KMS-11 (cell line): Measurements from ENCODE around the gene POLR2J2.
"Not testable (repeated sequence)": the region's sequence is repeated elsewhere in the genome, so short reads cannot be mapped to it uniquely, and the experiment has no call there.

ENCODE experiments used
- H2AFZ ChIP-seq: fragments of 200-600 bp; sonication (generic); 2 replicates; pipeline ENCODE4 v1.6.1; 2016; ENCODE audit warnings: antibody characterized with exemption, mixed run types, low read depth
- H3K27ac ChIP-seq: fragments of 200-600 bp; sonication (generic); 2 replicates; pipeline ENCODE4 v1.6.1; 2016; ENCODE audit warnings: mild to moderate bottlenecking, mixed run types
- H3K27me3 ChIP-seq: fragments of 200-600 bp; sonication (generic); 2 replicates; pipeline ENCODE4 v1.6.1; 2017; ENCODE audit warnings: mild to moderate bottlenecking, low read depth, mixed run types, moderate library complexity; ENCODE audit not compliant: insufficient read depth
- H3K36me3 ChIP-seq: fragments of 200-600 bp; sonication (generic); 2 replicates; pipeline ENCODE4 v1.6.1; 2017; ENCODE audit warnings: mild to moderate bottlenecking, mixed run types; ENCODE audit not compliant: insufficient read depth
- H3K4me1 ChIP-seq: fragments of 200-600 bp; sonication (generic); 2 replicates; pipeline ENCODE4 v1.6.1; 2016; ENCODE audit warnings: mild to moderate bottlenecking, low read depth, mixed run types; ENCODE audit not compliant: poor library complexity, severe bottlenecking
- H3K4me2 ChIP-seq: fragments of 200-600 bp; sonication (generic); 2 replicates; pipeline ENCODE4 v1.7.0; 2016; ENCODE audit warnings: mild to moderate bottlenecking, mixed run types
- H3K4me3 ChIP-seq: fragments of 200-600 bp; sonication (generic); IDR thresholded peaks from 2 replicates; pipeline ENCODE4 v1.6.1; 2017; ENCODE audit warnings: low read depth, low read length, mixed read lengths; ENCODE audit not compliant: insufficient read depth
- H3K79me2 ChIP-seq: fragments of 200-600 bp; sonication (generic); 2 replicates; pipeline ENCODE4 v1.6.1; 2016; ENCODE audit warnings: low read depth, mixed run types; ENCODE audit not compliant: insufficient read depth
- H3K9ac ChIP-seq: fragments of 200-600 bp; sonication (generic); 2 replicates; pipeline ENCODE4 v1.6.1; 2016; ENCODE audit warnings: mild to moderate bottlenecking, mixed run types
- H4K20me1 ChIP-seq: fragments of 200-600 bp; sonication (generic); 2 replicates; pipeline ENCODE4 v1.6.1; 2016; ENCODE audit warnings: mild to moderate bottlenecking, mixed run types; ENCODE audit not compliant: insufficient read depth

The POLR2J2 gene

GRCh38 chr7:102695033-102695552, 23.6 kb upstream of the POLR2J2 start:
- not testable (repeated sequence) for H3K79me2 ChIP-seq, H3K27ac ChIP-seq, H3K4me2 ChIP-seq, H3K9ac ChIP-seq, H4K20me1 ChIP-seq, H2AFZ ChIP-seq, H3K4me3 ChIP-seq, H3K27me3 ChIP-seq, H3K4me1 ChIP-seq, H3K36me3 ChIP-seq

DNA sequence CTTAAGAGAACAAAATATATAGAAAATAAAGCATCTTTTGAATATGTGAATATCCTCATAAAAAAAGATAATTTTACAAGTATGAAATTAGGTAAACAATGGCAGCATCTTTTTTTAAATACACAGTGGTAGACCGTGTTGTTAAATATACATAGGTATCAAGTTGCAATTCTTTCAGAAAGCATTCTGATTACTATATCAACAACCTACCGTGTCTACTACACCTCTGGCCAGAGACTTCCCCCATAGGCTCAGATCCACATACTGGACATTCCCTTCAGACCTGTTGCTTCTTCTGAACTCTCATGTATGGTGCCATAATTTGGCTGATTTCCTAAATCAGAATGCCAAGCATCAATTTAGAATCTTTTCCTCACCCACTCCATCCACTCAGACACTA, 22.5 kb upstream of the POLR2J2 start:
- not testable (repeated sequence) for H3K4me3 ChIP-seq, H4K20me1 ChIP-seq, H3K27ac ChIP-seq, H3K4me2 ChIP-seq, H3K36me3 ChIP-seq, H3K9ac ChIP-seq, H2AFZ ChIP-seq, H3K27me3 ChIP-seq, H3K79me2 ChIP-seq, H3K4me1 ChIP-seq

DNA sequence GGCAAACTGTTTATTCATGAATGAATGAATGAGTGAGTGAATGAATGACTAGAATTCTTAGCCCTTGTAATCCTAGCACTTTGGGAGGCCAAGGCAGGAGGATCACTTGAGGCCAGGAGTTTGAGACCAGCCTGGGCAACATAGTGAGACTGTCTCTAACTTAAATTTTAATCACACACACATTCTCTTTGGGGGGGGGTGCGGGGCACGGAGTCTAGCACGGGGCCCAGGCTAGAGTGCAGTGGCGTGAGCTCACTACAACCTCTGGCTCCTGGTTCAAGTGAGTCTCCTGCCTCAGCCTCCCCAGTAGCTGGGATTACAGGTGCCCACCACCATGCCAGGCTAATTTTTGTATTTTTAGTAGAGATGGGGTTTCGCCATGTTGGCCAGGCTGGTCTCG, 19.1 kb upstream of the POLR2J2 start:
- H3K4me1 ChIP-seq, H3K27me3 ChIP-seq, H3K79me2 ChIP-seq, H3K4me2 ChIP-seq, H3K9ac ChIP-seq, H4K20me1 ChIP-seq, H3K4me3 ChIP-seq, H3K27ac ChIP-seq, H3K36me3 ChIP-seq, H2AFZ ChIP-seq: not testable (repeated sequence)

- not testable (repeated sequence) for H3K9ac ChIP-seq, H3K4me1 ChIP-seq, H2AFZ ChIP-seq, H3K36me3 ChIP-seq, H3K4me3 ChIP-seq, H3K27me3 ChIP-seq, H4K20me1 ChIP-seq, H3K79me2 ChIP-seq, H3K27ac ChIP-seq, H3K4me2 ChIP-seq
These were observed 18.2 kb upstream of the POLR2J2 start for GRCh38 chr7:102689436-102690282.

DNA sequence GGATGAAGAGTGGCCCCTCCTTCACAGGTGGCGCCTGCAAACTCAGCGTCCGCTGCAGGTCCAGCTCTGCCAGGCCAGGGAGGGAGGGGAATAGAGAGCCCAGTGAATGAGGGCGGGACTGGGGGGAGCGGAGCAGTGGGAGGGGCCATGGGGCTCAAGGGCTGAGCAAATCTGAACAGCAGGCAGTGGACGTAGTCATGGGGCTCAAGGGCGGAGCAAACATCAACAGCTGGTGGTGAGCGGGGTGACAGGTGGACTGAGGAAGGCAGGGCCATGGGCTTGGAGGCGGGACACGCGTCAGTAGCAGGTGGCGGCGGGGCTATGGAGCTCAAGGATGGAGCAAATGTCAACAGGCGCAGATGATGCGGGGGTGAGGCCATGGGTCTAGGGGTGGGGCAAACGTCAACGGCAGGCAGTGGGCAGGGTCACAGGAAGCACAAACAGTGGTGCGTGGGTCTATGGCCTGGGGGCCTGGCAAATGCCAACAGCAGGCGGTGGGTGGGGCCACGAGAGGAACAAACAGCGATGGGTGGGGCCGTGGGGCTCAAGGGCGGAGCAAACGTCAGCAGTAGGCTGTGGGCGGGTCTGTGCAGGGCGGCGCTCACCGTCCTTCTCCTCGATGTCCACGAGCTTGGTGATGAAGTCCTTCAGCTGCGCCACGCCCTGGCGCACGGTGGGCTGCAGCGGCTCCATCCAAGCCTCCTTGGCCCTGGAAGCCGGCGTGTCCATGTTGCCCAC, 17.0 kb upstream of the POLR2J2 start:
- H3K27ac ChIP-seq, H3K4me2 ChIP-seq, H3K4me1 ChIP-seq, H3K79me2 ChIP-seq, H3K9ac ChIP-seq, H2AFZ ChIP-seq, H4K20me1 ChIP-seq, H3K27me3 ChIP-seq, H3K36me3 ChIP-seq, H3K4me3 ChIP-seq: not testable (repeated sequence)

- H3K4me2 ChIP-seq, H2AFZ ChIP-seq, H3K4me1 ChIP-seq, H3K27ac ChIP-seq, H3K27me3 ChIP-seq, H3K79me2 ChIP-seq, H3K9ac ChIP-seq, H4K20me1 ChIP-seq, H3K36me3 ChIP-seq, H3K4me3 ChIP-seq: not testable (repeated sequence)
These were observed 11.1 kb upstream of the POLR2J2 start for GRCh38 chr7:102682560-102682959.

DNA sequence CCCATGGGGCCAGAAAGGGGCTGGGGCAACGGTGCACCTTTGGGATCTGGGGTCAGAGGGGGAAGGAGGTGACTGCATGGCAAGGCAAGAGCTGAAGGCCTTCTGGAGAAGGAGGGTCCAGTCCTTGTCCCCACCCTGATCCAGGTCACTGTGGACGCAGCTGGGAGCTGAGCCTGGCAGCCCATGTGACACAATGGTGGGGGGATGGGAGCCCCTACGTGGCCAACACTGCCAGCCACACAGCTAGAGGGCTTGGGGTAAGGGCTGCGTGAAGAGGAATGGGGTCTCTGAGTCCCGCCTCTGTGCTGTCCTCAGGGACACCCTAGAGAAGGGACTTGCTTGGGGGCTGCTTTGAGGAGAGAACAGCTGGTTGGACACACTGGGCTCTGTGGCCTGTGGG, 9.3 kb upstream of the POLR2J2 start:
- H3K36me3 ChIP-seq, H4K20me1 ChIP-seq, H3K27me3 ChIP-seq, H3K4me2 ChIP-seq, H3K4me1 ChIP-seq, H3K9ac ChIP-seq, H3K79me2 ChIP-seq, H3K4me3 ChIP-seq, H2AFZ ChIP-seq, H3K27ac ChIP-seq: not testable (repeated sequence)

DNA sequence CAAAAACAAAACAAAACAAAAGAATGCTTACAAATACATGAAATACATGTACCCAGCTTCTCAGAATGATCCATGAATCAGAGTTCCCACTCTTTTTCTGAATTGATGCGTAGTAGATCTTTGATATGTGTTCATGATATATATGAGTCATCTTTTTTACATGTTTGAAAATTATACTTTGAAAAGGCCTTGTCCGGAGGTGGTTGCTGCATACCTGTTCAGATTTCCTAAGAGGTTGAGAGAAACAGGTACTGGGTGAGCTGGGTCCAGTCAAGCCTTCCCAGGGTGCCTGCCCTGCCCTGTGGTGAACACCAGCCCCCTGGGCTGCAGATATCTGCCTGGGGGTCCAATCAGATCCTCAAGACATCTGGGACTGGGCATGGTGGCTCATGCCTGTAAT, 4.1 kb upstream of the POLR2J2 start:
- not testable (repeated sequence) for H3K4me1 ChIP-seq, H3K79me2 ChIP-seq, H4K20me1 ChIP-seq, H3K4me3 ChIP-seq, H3K4me2 ChIP-seq, H3K36me3 ChIP-seq, H3K27ac ChIP-seq, H3K9ac ChIP-seq, H3K27me3 ChIP-seq, H2AFZ ChIP-seq

DNA sequence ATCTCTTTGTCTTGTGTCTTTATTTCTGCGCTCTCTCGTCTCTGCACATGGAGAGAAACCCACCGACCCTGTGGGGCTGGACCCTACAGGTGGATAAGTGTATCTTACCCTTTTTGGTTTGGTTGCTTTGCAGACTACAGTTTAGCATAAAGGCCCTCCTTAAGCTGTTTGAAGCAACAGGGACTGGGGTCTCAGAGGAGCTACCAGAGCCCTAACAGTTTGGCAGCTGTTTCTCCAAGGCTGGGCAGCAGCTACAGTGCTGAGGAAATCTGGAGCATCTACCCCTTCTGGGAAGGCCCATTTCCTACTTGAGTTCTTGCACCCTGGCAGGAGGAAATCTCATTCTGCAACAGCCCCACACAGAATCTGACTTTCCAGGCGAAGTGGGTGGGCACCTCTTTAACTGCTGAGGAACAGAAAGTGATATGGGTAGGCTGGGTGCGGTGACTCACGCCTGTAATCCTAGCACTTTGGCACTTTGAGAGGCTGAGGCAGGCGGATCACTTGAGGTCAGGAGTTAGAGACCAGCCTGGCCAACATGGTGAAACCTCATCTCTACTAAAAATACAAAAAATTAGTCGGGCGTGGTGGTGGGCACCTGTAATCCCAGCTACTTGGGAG, 2.1 kb upstream of the POLR2J2 start:
- H3K4me2 ChIP-seq, H3K27me3 ChIP-seq, H3K9ac ChIP-seq, H3K4me1 ChIP-seq, H3K27ac ChIP-seq, H3K4me3 ChIP-seq, H3K79me2 ChIP-seq, H4K20me1 ChIP-seq, H2AFZ ChIP-seq, H3K36me3 ChIP-seq: not testable (repeated sequence)

GRCh38 chr7:102671956-102672307, 469 bp upstream of the POLR2J2 start:
- H3K4me1 ChIP-seq, H3K79me2 ChIP-seq, H2AFZ ChIP-seq, H4K20me1 ChIP-seq, H3K36me3 ChIP-seq, H3K27me3 ChIP-seq, H3K27ac ChIP-seq, H3K9ac ChIP-seq, H3K4me2 ChIP-seq, H3K4me3 ChIP-seq: not testable (repeated sequence)
